Erythroblast (primary cell): ENCODE data around the gene ZFP91.

ENCODE experiments used
- GATA1 ChIP-seq: IDR thresholded peaks from 2 replicates; pipeline ENCODE4 v1.6.1; 2011; ENCODE audit warnings: low read depth, mild to moderate bottlenecking, control low read depth, low read length, moderate library complexity
- POLR2A ChIP-seq: IDR thresholded peaks from 2 replicates; pipeline ENCODE4 v1.6.1; 2011; ENCODE audit warnings: mild to moderate bottlenecking, low read length

- no peak for TF ChIP-seq POLR2A
- TF ChIP-seq GATA1, result no peak
Observed at GRCh38 chr11:58591659-58592058, 12.8 kb downstream of the ZFP91 start.
